D341Med (cell line): ENCODE results near the gene ARL14EPL.
A peak's percentile ranks its signal among the peaks of the same experiment; 100 is the strongest.

ENCODE experiments used
- DNase-seq: peaks from one replicate; pipeline ENCODE4 v3.0.0; 2012; ENCODE audit warnings: low spot score

The ARL14EPL gene

DNA sequence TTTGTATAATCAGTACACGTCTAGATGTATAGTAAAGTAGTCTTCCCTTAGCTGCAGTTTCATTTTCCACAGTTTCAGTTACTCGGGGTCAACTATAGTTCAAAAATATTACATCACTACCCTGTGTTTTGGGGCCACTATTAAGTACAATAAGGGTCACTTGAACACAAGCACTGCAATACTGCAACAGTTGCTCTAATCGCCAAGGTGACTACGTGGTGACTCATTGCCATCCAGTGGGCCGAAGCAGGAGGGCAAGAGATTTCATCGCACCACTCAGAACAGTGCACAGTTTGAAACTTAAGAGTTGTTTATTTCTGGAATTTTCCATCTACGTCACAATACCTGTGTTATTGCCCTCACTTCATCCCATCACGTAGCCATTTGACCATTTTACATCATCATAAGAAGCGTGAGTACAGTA is at the start of gene ARL14EPL:
Gene ARL14EPL (plus strand): TSS at position 379 of the 424 bp plus-strand sequence. CDS start 18,994 bp downstream, outside the sequence.
- peak; percentile 33 for DNase-seq

DNA sequence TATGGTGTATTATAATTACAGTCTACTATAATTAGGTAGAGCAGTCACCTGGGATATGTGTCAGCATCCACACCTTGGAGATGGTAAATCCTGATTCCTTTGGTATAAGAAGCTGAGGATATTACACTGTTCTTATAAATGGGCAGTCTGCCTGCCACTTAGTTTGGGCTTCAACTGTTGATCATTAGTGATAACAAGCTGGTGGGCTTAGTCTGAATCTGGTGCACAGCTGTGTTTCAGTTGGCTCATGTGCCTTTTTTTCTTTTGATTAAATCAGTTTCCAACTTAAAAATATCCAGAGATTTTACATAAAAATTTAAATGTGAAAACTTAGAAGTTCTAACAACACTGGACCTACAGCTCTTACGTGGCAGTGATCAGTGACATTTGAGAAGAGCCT is 48.8 kb upstream of the ARL14EPL start:
- no peak for DNase-seq

DNA sequence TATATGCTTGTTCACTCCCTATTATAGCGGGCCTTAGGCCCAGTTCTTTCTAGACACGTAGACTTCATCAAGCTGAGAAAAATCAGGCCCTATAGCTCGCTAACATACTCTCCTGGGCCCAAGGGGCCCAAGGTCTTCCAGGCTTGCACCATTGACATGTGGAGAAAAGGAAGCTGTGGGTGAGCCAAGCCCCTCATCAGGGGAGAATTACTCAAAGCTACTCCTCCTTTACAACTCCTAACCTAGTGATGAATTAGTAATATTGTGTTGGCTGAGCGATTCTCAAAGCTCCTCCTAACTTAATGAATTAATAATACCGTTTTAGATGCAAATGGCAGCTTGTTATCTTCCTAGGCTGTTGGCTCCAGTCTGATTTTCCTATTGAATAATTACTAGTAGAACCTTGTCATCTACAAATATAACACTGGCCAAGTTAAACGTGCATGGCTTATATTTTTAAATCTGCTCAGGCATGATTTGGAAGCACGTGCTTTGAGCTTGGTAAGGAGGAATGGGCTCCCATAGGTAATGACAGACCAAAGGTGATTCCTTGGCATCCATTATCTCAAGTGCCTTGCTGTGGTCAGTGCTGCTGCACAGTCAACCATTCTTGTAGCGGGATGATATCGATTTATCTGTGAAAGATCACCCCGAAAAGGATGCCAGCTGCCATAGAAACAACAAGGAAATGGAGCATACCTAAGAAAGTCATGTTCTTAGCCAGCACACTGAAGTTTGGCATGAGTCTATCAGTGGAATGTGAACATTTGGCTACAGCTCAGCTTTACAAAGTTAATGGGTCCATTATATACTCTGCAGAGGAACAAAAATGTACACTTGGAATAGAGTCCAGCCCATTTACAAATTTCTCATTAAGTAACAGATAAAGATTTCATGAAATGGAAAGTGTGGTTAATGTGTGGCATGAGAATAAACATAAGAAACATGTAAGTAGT is 46.2 kb upstream of the ARL14EPL start:
- DNase-seq, result no peak

DNA sequence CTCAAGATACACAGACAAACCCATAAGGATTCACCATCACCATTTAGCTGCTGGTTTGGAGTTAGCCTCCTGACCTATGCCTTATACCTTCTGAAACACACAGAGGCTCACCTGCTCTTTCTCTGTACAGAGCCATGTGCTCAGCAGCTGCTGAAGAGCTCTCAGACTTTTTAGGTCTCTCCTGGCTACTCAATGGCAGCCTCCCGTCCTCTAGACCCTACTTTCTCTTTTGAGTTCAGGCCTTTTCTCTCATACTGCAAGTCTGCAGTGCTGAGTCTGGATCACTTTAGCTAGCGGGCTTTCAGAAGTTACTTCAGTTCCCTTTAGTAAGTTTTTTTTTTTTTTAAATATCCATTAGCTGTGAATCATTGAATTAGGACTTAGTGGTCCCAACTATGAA is 44.3 kb upstream of the ARL14EPL start:
- DNase-seq, result no peak

DNA sequence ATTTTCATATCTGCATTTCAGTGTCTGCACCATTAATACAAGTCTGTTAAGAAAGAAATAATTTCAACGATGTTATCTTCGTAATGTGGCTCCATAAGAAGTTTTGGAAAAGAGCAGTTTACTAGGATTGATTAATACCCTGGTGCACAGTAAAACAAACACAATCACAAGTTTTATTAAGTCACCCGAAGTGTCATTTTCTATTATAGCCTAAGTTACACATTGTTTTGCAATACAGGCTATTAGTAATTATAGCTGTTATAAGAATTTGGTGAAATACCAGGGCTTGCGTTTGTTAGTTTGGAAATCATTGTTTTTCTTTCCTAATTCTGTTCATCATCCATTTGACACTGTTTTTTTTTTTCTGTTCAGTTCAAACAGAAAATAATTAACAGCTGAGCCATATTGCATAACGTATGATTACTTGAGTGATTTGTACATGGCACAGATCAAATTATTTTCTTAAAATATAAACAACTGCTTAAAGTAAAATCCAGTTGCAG is 39.4 kb upstream of the ARL14EPL start:
- DNase-seq, result no peak

DNA sequence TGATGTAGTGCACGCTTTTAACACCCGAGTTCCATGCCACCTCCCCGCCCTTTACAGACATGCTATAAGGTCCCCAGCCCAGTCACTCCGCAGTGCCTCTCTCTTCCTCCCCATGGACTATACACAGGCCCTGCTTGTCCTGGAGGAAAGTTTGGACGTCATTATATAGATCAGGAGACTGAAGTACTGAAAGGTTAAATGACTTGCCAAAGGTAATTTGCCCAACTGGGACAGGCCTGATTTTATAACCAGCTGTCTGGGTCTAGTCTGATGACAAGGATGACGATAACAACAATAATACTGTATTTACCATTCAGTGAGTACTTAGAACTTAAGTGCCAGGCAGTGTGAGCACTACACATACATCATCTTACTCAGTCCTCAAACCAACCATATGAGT is 36.9 kb upstream of the ARL14EPL start:
- DNase-seq, result no peak

DNA sequence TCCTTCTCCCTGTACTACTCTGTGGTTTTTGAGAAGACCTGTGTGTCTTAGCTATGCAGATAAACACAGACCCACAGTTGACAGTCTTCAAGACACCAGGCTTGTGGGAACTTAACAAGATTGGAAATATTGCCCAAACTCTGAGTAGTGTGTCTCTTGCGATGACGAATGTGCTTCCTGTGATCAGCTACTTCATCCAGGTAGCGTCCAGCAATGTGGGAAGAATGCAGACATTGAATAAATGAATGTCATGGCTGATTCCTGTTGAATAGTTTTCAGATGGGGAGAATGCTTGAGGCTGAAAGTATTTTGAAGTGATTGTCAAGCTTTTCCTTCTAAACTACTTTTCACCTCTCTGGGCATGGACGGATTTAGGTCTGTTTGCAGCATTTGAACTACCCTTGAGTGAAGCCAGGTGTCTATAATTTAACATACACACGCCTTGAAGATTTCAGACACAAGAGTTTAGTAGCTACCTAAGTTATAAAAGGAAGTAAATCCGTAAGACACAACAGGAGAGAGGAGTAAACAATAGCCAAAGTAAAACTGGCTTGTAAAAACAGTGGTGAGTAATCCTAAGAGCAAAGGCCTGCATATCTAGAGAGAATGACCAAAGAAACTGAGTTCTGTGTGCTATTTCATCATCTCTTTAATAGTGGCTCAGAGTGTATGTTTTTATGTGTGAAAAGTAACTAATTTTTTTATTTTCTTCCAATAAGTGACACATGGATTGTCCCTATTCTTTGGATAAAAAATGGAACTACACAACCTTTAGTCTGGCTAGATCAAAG is 30.0 kb upstream of the ARL14EPL start:
- DNase-seq, result no peak

DNA sequence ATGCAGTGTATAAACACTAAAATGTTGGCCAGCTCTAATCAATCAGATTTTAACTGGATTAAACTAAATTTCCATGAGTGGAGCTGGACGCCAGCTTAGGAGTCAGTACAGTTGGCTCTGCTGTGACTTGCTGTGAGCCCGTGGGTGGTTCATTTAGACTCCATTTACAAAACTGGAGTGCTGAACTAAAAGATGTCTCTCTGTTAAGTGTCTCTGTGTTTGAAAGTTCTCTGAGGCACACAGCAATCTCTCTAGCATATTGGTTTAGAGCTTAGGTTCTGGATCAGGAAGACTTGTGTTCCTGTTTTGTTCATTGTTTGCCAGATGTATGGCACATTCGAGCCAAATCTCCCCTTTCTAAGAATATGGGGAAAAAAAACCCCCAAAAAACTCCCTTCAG is 28.0 kb upstream of the ARL14EPL start:
- DNase-seq, result no peak

DNA sequence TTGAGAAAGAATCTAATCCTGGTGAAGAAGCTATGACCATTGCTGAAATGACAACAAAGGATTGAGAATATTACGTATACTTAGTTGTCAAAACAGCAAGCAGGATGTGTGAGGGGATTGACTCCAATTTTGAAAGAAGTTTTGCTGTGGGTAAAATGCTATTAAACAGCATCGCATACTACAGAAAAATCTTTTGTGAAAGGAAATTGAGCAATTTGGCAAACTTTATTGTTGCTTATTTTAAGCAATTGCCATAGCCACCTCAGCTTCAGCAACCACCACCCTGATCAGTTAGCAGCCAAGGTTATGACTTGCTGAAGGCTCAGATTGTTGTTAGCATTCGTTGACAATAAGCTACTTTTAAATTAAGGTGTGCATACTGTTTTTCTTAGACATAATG is 22.5 kb upstream of the ARL14EPL start:
- no peak for DNase-seq

DNA sequence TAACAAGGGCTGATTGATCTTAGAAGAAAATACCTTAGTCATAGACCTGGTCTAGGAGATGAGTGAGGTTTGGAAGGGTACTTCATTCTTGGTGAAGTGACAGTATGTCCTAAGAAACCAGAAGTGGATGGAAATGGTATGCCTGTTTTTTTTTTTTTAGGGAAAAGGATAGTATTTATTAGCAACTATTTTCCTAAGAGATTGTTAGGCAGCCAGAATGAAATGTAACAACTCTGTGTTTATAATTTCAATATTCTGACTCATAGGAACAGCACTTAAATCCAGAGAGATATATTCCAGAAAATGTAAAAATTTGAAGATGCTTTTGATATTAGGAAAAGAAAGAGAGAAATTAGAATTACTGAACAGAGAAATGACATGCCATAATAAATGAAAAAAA is 21.2 kb upstream of the ARL14EPL start:
- no peak for DNase-seq

DNA sequence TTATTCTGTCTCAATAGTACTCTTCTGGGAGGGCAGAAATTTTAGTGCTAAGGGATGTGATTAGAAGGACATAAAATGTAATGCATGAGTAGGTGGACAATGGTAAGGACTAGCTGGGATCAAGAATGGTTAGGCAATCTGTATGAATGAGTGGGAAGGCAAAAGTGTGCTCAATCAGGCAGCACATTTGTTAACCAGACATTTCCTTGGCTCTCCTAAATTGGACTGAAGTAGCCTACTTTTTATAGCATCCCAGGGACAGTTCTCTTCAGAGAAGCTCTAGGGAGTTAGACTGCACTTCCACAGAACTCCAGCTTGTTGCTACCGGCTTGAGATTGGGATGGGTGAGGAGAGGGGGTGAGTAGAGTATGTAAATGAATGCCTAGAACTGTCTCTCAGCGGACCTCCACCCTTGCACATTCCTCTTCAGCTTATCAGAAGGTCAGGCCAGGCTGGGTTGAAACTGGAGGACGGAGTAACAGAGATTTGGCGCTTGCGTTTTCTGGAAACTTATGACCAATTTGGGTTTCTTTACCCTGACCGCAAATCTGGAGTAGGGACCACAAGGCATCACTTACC is 19.0 kb upstream of the ARL14EPL start:
- no peak for DNase-seq

DNA sequence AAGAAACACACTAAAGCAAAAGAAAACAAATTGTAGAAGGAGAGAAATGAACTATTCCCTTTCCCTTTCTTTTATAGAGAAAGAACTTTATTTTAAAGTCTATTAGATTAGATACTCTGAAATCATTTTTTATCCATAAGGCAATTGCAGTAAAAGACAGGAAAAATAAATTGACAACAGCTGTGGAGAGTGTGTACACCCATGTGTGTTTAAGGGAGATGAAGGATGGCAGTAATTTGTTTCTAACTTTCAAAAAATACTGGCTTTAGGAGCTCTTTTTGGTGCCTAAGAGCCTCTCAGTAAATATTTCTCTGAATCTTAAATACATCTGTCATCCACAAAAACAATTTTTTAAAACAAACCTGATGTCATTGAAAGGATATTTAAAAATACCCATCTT is 18.3 kb upstream of the ARL14EPL start:
- no peak for DNase-seq

DNA sequence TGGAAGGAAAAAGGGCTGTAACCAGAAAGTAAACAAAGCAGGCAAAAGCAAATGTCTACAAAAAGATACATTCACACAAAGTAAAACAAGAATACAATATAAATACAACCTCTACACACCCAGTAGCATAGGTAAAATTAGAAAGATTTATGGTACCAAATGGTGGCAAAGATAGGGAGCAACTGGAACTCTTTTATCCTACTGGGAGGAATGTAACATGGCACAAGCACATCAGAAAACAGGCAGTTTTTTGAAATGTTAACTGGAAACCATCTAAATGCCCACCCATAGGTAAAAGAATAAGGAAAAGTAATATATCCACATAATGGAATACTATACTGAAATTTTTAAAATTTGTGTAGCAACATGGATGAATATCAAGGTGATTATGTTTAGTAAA is 8.7 kb upstream of the ARL14EPL start:
- no peak for DNase-seq

DNA sequence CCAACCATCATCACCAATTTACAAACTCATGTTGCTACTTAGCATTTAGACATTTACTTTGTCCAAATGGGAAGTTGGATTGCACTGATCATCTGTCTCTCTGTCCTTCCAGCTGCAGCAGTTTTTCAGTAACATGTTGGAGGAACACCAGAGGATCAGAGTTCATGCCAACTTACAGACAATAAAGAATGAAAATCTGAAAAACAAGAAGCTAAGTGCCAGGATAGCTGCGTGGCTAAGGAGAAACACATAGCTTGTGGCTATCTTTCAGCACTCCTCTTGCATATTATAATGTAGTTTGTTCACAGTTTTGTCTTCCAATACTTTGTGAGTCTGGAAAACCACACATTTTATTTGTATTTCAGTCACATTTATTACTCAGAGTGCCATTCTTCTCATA is 6.4 kb upstream of the ARL14EPL start:
- no peak for DNase-seq

DNA sequence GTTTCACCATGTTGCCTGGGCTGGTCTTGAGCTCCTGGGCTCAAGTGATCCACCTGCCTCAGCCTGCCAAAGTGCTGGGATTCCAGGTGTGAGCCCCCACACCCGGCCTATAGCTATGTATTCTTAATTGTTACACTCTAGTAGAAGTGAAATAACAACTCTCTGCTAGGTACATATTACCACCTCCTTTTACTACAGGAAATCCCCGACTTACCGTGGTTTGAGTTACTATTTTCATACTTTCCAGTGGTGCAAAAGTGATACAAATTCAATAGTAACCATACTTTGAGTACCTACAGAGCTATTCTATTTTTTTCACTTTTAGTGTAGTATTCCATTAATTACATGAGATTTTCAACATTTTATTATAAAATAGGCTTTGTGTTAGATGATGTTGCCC is 719 bp downstream of the ARL14EPL start:
- no peak for DNase-seq

DNA sequence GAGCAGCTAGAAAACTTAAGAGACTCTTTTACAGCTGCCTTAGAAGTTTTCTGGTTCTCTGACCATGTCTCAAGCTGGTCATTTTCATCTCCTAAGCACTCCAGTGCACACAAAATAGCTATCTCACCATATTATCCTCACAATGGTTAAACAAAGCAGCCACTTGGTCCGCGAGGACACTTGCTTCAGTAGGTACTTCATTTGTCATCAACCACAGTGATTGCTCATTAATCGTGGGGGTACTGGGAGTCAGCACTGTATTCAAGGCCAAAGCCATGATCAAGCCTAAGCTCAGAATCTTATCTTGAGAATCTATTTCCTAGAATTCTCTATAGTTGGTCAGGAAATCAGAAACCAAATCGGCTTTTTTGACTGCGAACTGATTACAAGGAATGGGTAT is 2.9 kb downstream of the ARL14EPL start:
- DNase-seq, result no peak

DNA sequence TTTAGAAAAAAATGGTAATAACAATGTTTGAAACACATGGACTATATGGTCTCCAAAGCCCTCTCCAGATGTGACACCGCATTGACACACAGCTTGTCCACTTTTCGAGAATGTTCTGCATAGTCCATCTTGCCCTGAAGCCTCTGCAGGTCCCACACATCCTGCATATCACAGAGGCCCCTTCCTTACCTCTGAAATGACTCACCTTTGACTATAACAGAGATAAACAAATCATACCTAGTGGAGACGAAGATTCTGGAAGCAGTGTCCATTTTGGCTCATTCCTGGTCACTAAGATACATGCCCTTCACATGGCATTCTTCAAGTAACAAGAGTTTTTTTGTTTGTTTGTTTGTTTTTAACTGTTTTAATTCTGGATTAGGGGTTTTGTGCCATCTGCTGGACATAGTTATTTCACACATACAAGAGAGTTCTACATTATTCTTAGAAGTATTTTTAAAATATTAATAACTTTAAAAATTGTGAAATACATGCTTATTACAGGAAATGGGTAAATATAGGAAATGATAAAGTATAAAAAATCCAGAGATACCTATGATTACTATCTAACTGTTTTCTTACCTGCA is 5.1 kb downstream of the ARL14EPL start:
- no peak for DNase-seq

DNA sequence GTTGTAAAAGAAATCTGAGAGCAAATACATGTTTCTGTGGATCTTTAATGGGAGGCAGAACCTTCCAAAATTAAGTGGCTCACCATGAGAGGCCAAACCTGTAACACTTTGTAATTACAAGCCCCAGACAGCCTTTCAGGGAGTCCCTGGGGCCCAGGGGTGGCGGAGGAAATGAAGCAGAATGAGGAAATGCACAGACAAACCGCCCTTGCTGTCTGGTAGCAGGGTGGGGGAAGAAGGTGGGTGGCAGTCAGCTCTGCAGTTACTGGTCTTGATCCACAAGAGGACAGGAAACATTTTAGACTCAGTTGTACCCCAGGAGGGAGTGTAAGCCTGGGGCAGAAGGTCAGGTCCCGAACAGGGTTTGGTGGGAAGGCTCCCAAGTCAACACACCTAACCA is 6.5 kb downstream of the ARL14EPL start:
- DNase-seq, result no peak

DNA sequence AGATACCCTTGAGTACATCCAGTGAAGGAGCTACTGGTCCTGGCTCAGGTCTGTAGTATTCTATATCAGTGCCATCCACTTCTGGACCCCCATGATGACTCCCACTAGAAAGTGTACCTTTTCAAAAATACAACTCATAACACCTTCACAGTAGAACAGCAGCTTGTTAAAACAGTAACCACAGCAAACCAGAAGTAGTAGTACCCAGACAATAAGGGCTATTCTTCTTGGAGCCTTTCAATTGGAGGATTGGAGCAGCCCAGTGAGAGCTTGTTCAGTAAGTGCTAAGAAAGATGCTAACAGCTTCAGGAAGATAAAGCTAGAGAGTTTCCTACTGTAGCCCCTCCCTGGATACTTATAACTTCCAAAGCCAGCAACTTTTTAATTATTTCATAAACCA is 10.1 kb downstream of the ARL14EPL start:
- no peak for DNase-seq

DNA sequence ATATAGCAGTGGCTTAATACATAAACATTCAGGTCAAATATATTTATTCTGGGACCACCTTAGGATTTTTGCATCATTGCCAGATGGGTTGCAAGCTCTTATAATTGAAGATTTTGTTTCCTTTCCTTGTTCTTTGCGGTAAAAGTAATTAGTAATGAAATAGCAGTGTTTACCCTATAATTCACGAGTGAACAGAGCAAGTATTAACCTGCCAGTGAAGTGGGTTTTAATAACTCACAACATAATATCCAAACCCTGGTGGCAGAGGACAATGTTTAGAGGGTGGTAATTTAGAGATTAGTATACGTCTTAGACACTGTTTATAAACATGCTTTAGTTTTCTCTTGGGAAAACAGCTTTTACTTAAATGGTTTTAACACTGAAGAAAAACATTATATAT is 11.8 kb downstream of the ARL14EPL start:
- DNase-seq, result no peak

DNA sequence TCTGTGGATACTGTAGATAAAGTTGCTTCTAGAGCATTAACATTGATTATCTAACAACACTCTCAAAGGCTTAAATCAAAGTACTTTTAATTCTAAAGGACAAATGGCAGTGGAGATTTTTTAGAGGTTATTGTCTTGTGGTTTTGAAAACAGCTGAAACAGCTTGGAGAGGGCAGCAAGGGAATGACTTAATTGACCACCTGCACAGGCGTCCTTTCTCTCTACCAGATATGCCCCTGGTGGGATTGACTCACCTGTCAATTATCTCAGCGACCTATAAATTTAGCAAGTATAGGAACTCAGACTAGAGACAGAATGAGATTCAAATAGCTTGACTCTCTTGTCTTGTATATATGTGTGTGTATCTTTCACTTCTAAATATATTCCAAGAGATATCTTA is 13.5 kb downstream of the ARL14EPL start:
- DNase-seq, result no peak

DNA sequence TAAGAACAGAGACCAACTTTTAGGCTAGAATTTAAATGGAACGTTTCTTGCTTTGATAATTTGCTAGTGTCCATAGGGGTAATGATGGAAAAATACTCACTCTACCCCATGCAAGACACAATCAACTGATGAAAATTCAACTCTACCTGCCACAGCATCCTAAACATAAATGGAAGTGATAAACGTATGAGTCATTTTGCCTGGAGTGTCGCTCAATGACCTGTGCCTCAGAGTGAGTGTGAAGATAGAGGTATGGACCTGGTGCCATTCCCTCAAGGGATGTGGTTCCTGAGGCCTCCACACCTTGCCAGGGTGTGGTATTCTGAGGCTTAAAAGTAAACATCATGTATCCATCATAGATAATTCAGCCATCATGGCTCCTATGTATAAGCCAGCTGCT is 14.0 kb downstream of the ARL14EPL start:
- DNase-seq, result no peak
